Skeletal muscle satellite cell (primary cell): ENCODE results near the gene SSR3.

Source experiments
- H3K27me3 ChIP-seq: 2 replicates; pipeline ENCODE4 v1.7.0; 2013; ENCODE audit warnings: low read length; ENCODE audit not compliant: control insufficient read depth, insufficient read depth
- H3K36me3 ChIP-seq: 2 replicates; pipeline ENCODE4 v1.7.0; 2013; ENCODE audit warnings: mild to moderate bottlenecking, control low read depth, low read length; ENCODE audit not compliant: insufficient read depth
- H3K4me1 ChIP-seq: 2 replicates; pipeline ENCODE4 v1.7.0; 2013; ENCODE audit warnings: low read length; ENCODE audit not compliant: control insufficient read depth, insufficient read depth
- H3K4me2 ChIP-seq: 2 replicates; pipeline ENCODE4 v1.7.0; 2013; ENCODE audit warnings: mild to moderate bottlenecking, low read length
- H3K4me3 ChIP-seq: 2 replicates; pipeline ENCODE4 v1.7.0; 2013; ENCODE audit warnings: low read length
- H3K9ac ChIP-seq: 2 replicates; pipeline ENCODE4 v1.7.0; 2013; ENCODE audit warnings: mild to moderate bottlenecking, low read depth, low read length, moderate library complexity
- H3K9me3 ChIP-seq: replicated peaks from 2 replicates; pipeline ENCODE4 v1.7.0; 2013; ENCODE audit warnings: mild to moderate bottlenecking, control low read depth, low read length

The SSR3 gene

DNA sequence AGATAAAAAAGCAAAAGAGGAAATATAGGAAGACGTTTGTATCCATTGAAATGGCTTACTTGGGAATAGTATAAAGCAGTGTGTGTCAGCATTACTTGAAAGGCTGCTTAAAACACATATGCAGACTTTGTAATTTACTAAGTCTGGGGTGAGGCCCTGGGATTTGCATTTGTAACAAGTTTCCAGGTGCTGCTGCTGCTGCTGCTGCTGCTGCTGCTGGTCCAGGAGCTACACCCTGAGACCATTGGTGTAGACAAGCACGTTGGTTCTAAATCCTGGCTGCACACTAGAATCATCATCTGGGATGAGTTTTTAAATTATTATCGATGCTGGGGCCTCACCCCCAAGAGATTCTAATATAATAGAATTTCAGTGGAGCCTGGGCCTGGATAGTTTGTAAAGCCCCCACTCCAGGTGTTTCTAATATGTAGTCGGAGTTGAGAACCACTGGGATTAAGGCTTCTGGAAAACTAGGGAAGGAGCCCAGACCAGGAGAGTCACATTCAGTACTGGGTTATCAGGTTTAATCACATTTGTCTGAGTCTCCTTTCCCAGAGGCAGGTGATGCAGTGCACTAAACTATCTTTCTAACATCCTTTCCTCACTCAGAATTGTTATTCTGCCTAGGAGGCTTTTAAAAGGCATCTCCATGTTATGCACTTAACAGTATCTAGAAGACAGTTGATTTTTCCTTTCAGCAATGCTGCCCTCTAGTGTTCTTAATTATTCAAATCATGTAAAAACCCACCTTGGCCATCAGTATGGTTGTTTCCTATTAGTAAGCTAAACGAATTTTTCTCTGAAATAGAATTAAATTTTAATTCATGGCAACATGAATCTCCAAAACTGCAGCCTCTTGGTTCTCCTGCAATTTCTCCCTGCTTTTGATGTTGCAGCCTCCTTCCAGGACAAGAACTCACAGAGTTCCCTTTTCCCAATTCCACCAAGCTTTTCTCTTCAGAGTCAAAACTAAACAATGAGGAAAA lies 45.4 kb downstream of the SSR3 start:
- Histone ChIP-seq H3K27me3 (no peaks in the 10 kb centered on the region), H3K4me2 (no peak overlapping the region), H3K4me3 (no peak overlapping the region), H3K9me3 (no peaks in the 10 kb centered on the region), H3K36me3 (no peaks in the 10 kb centered on the region), H3K4me1 (peaks cover 9% of the 10 kb centered on the region), H3K9ac (no peak overlapping the region)

DNA sequence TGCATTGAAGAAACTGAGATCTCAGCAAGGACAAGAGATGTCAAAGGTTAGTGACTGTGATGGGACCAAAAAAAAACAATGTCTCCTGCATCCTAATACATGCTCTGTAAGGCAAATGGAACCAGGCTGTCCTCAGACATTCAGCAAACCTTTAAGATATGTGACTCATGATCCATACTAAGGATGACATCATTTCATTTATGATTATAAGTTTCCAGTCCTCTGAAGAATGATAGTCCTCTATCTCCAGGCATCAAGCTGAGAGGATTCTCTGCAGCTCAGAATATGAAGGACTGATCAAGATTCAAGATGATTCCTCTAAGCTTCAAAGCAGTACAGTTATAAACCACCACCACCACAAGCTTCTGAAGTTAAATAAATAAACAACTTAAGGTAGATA lies 47.6 kb downstream of the SSR3 start:
- Histone ChIP-seq H3K4me2 (no peak overlapping the region), H3K9me3 (no peaks in the 10 kb centered on the region), H3K9ac (no peak overlapping the region), H3K27me3 (no peaks in the 10 kb centered on the region), H3K36me3 (no peaks in the 10 kb centered on the region), H3K4me1 (no peaks in the 10 kb centered on the region), H3K4me3 (no peak overlapping the region)

DNA sequence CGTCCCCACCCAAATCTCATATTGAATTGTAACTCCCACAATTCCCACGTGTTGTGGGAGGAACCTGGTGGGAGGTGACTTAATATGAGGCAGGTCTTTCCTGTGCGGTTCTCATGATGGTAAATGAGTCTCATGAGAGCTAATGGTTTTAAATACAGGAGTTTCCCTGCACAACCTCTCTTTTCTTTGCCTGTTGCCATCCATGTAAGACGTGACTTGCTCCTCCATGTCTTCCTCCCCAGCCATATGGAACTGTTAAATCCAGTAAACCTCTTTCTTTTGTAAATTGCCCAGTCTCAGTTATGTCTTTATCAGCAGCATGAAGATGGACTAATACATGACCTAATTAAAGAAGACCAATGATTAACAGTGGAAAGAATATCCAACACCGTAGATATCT lies 56.6 kb downstream of the SSR3 start:
- H3K4me1 ChIP-seq, result peaks cover 20% of the 10 kb centered on the region
- H3K27me3 ChIP-seq, result no peaks in the 10 kb centered on the region
- no peak overlapping the region for H3K4me3 ChIP-seq
- peak overlapping the region; percentile 58 for H3K9ac ChIP-seq
- no peak overlapping the region for H3K4me2 ChIP-seq
- no peaks in the 10 kb centered on the region for H3K36me3 ChIP-seq
- no peaks in the 10 kb centered on the region for H3K9me3 ChIP-seq

DNA sequence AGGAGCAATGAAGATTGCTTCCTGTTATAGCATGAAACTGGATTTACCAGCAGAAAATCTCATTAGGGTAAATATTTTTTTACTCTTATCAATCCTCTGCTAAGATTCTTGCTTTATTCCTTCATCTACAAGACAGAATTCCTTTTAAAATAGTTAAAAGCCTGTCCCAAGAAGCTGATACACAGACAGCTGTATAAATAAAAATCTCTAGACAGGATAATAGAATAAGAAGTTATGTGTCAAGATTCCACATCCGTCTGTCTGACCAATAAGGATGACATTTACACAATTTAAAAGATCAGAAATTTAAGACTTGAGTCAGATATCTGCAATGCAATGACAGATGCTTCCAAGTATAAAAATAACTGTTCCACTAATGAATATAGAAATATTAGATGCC lies 57.6 kb downstream of the SSR3 start:
- Histone ChIP-seq H3K4me1 (peaks cover 25% of the 10 kb centered on the region), H3K36me3 (no peaks in the 10 kb centered on the region), H3K4me2 (peak overlapping the region; percentile 12), H3K9me3 (no peaks in the 10 kb centered on the region), H3K4me3 (no peak overlapping the region), H3K9ac (peak overlapping the region; percentile 65), H3K27me3 (no peaks in the 10 kb centered on the region)

DNA sequence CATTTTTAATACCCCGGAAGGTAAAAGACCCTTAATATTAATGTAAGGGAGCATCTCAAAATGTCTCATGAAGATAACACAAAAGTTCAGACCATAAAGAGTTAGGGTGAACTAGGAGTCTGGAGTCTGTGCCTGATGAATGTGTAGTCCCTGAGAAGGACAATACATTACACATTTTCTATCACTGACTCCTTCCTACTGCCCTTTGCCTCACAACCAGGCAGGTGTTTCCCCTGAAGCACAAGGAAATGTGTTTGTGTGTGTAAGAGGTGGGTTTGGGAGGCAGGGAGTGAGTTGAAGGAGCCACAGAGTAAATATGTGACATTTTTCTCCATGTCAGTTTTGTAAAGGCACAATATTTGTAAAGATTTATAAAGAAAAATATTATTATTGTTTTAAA lies 59.1 kb downstream of the SSR3 start:
- no peaks in the 10 kb centered on the region for H3K36me3 ChIP-seq
- H3K9ac ChIP-seq, result no peak overlapping the region
- no peak overlapping the region for H3K4me3 ChIP-seq
- H3K4me2 ChIP-seq, result no peak overlapping the region
- H3K27me3 ChIP-seq, result no peaks in the 10 kb centered on the region
- H3K9me3 ChIP-seq, result no peaks in the 10 kb centered on the region
- H3K4me1 ChIP-seq, result peaks cover 35% of the 10 kb centered on the region

DNA sequence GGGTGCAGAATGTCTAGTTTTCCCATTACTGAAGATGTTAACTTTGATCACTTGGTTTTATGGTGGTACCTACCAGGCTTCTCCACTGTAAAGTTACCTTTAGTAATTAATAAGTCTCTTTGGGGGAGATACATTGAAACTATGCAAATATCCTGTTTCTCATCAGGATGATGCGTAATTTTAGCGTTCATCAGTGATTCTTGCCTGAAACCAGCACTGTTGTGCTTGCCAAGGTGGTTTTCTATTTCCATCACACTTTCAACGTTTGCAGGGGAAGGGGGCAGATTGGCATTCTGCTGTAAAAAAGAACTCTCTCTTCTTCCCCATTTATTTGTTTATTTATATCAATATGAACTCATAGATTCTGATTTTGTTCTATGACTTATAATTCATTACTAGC lies 61.0 kb downstream of the SSR3 start:
- H3K27me3 ChIP-seq, result no peaks in the 10 kb centered on the region
- no peaks in the 10 kb centered on the region for H3K9me3 ChIP-seq
- no peaks in the 10 kb centered on the region for H3K36me3 ChIP-seq
- H3K4me3 ChIP-seq, result no peak overlapping the region
- no peak overlapping the region for H3K9ac ChIP-seq
- no peak overlapping the region for H3K4me2 ChIP-seq
- peaks cover 52% of the 10 kb centered on the region for H3K4me1 ChIP-seq

DNA sequence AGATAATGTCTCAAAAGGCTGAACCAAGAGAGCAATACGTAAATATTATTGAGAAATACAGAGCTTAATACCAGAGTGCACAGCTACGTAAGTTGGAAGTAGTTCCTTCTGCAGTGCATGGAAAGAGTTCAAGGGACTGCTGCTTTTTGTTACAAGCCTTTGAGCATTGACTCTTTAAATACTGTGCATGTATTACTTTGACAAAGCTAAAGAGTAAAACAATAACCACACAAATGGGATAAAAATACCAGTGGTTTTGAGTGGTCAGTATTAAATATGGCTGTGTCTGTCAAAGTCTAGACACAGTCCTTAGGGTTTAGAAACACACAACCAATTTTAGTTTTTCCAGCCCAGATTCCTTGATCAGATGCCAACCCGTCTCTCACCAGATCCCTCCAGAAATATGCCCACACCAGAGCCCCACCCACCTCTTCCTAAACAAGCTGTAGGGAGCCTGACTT lies 62.1 kb downstream of the SSR3 start:
- Histone ChIP-seq H3K9me3 (no peaks in the 10 kb centered on the region), H3K4me3 (no peak overlapping the region), H3K36me3 (no peaks in the 10 kb centered on the region), H3K4me1 (peaks cover 54% of the 10 kb centered on the region), H3K27me3 (no peaks in the 10 kb centered on the region), H3K9ac (peak overlapping the region; percentile 56), H3K4me2 (peak overlapping the region; percentile 10)

DNA sequence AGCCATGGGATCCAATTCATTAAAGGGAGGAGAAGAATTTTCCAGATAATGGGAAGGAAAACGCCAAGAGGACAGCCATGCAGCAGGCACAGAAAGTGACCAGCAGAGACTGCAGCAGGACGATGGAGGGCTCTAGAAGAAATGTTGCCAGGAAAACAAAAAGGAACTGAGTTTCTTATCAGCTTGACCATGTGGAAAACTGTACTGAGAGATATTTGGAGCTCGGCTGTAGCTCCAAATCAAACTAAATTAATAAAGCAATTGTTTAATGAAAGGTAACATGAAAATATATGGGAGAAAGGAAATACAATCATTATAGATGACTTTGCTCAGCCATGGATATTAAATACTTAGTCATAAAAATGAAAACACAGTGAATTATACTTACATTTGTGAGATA lies 63.7 kb downstream of the SSR3 start:
- no peak overlapping the region for H3K4me3 ChIP-seq
- no peaks in the 10 kb centered on the region for H3K27me3 ChIP-seq
- peaks cover 46% of the 10 kb centered on the region for H3K4me1 ChIP-seq
- no peaks in the 10 kb centered on the region for H3K9me3 ChIP-seq
- no peak overlapping the region for H3K9ac ChIP-seq
- no peak overlapping the region for H3K4me2 ChIP-seq
- no peaks in the 10 kb centered on the region for H3K36me3 ChIP-seq
